Measurements from ENCODE around the gene ODAD4.

Gene ODAD4

GRCh38 chr17:41942626-41943373 lies 12.4 kb downstream of the ODAD4 start:
- no peak overlapping the region for H3K4me3 ChIP-seq (replicated peaks; ENCODE audit: low read depth, low read length)
- no peak for DNase-seq (ENCODE audit: low read depth)
- TF ChIP-seq, protein P1, sequence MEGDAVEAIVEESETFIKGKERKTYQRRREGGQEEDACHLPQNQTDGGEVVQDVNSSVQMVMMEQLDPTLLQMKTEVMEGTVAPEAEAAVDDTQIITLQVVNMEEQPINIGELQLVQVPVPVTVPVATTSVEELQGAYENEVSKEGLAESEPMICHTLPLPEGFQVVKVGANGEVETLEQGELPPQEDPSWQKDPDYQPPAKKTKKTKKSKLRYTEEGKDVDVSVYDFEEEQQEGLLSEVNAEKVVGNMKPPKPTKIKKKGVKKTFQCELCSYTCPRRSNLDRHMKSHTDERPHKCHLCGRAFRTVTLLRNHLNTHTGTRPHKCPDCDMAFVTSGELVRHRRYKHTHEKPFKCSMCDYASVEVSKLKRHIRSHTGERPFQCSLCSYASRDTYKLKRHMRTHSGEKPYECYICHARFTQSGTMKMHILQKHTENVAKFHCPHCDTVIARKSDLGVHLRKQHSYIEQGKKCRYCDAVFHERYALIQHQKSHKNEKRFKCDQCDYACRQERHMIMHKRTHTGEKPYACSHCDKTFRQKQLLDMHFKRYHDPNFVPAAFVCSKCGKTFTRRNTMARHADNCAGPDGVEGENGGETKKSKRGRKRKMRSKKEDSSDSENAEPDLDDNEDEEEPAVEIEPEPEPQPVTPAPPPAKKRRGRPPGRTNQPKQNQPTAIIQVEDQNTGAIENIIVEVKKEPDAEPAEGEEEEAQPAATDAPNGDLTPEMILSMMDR (IDR thresholded peaks at IDR 0.05; ENCODE audit: low read length, missing control alignments): no peak

- TF ChIP-seq, protein P1 (IDR thresholded peaks at IDR 0.05; ENCODE audit: low read length, missing control alignments): no peak
- no peak overlapping the region for H3K4me3 ChIP-seq (replicated peaks; ENCODE audit: low read depth, low read length)
- DNase-seq (ENCODE audit: low read depth): no peak
Observed at GRCh38 chr17:41943492-41943891, 13.1 kb downstream of the ODAD4 start.

DNA sequence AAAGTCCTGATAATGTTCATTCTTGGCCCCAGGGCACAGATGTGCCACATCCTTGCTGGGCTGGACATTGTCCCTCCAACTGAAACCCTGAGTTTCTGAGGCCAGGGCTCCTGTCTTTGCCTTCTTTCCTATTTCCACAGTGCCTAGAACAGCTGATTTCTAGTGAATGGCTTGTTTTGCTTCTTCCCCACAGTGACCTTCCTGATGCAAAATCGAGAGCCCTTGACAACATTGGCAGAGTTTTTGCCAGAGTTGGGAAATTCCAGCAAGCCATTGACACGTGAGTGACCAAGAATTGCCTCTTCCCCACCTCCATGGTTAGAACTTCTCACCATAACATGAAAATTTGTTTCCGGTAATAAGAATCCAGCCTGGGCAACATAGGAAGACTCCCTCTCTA lies 14.5 kb downstream of the ODAD4 start:
- TF ChIP-seq, protein P1 (IDR thresholded peaks at IDR 0.05; ENCODE audit: low read length, missing control alignments): no peak
- DNase-seq (ENCODE audit: low read depth): no peak
- H3K4me3 ChIP-seq (replicated peaks; ENCODE audit: low read depth, low read length): no peak overlapping the region

GRCh38 chr17:41948762-41949460 lies 18.5 kb downstream of the ODAD4 start:
- H3K4me3 ChIP-seq (replicated peaks; ENCODE audit: low read depth, low read length): no peak overlapping the region
- TF ChIP-seq, protein P1 (IDR thresholded peaks at IDR 0.05; ENCODE audit: low read length, missing control alignments): no peak
- DNase-seq (ENCODE audit: low read depth): no peak

- DNase-seq (ENCODE audit: low read depth): no peak
- TF ChIP-seq, protein P1 (IDR thresholded peaks at IDR 0.05; ENCODE audit: low read length, missing control alignments): no peak
- no peak overlapping the region for H3K4me3 ChIP-seq (replicated peaks; ENCODE audit: low read depth, low read length)
Observed at GRCh38 chr17:41956522-41956921, 26.1 kb downstream of the ODAD4 start.

- TF ChIP-seq, protein P1 (IDR thresholded peaks at IDR 0.05; ENCODE audit: low read length, missing control alignments): no peak
- no peak overlapping the region for H3K4me3 ChIP-seq (replicated peaks; ENCODE audit: low read depth, low read length)
- peak; percentile 70 for DNase-seq (ENCODE audit: low read depth)
Observed at GRCh38 chr17:41957031-41957868, 26.8 kb downstream of the ODAD4 start.

Measured in fibroblast of pulmonary artery (primary cell).